ENCODE results near the gene DENND1C. TPM values are rescaled to one million over a fixed set of nuclear protein-coding genes. Genes with fewer than 3 reads are reported as not detected.

Gene DENND1C
- total and polyA plus RNA-seq, 9 of the 15 experiments (the other 6 are each of a cell fraction or from before 2014, with no cell fraction given), result 0.03 to 1.2 (median 0.32) TPM; not detected in 1

- TF ChIP-seq, protein P1, sequence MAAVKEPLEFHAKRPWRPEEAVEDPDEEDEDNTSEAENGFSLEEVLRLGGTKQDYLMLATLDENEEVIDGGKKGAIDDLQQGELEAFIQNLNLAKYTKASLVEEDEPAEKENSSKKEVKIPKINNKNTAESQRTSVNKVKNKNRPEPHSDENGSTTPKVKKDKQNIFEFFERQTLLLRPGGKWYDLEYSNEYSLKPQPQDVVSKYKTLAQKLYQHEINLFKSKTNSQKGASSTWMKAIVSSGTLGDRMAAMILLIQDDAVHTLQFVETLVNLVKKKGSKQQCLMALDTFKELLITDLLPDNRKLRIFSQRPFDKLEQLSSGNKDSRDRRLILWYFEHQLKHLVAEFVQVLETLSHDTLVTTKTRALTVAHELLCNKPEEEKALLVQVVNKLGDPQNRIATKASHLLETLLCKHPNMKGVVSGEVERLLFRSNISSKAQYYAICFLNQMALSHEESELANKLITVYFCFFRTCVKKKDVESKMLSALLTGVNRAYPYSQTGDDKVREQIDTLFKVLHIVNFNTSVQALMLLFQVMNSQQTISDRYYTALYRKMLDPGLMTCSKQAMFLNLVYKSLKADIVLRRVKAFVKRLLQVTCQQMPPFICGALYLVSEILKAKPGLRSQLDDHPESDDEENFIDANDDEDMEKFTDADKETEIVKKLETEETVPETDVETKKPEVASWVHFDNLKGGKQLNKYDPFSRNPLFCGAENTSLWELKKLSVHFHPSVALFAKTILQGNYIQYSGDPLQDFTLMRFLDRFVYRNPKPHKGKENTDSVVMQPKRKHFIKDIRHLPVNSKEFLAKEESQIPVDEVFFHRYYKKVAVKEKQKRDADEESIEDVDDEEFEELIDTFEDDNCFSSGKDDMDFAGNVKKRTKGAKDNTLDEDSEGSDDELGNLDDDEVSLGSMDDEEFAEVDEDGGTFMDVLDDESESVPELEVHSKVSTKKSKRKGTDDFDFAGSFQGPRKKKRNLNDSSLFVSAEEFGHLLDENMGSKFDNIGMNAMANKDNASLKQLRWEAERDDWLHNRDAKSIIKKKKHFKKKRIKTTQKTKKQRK (IDR thresholded peaks at IDR 0.05; ENCODE audit: borderline replicate concordance, low read depth, low read length), result no peak
- TF ChIP-seq SMARCA4 (IDR thresholded peaks at IDR 0.05) (0 out of 2 replicates have a peak, but pooled peaks have one; percentile 9), ZNF668 (CRISPR knock-in tag; IDR thresholded peaks at IDR 0.05) (no peak), ZNF175 (CRISPR knock-in tag; IDR thresholded peaks at IDR 0.05; ENCODE audit: low read depth) (0 out of 2 replicates have a peak, but pooled peaks have one; percentile 58), MCM7 (IDR thresholded peaks at IDR 0.05) (no peak), ZNF717 (CRISPR knock-in tag; IDR thresholded peaks at IDR 0.05) (no peak), E2F1 (CRISPR knock-in tag; IDR thresholded peaks at IDR 0.05) (0 out of 2 replicates have a peak, but pooled peaks have one; percentile 20), ZBTB5 (IDR thresholded peaks at IDR 0.05) (no peak), TAF15 (IDR thresholded peaks at IDR 0.05; ENCODE audit: low read depth, low read length) (no peak), ZNF75A (CRISPR knock-in tag; IDR thresholded peaks at IDR 0.05) (no peak), JUND (IDR thresholded peaks at IDR 0.05; ENCODE audit: borderline replicate concordance, low read depth, low read length) (peak; percentile 49; the same call in 1 of the 2 replicates), JUND (tag; IDR thresholded peaks at IDR 0.05; ENCODE audit: borderline replicate concordance, low read depth, low read length) (no peak; the same call in 2 of the 3 replicates), ELK1 (CRISPR knock-in tag; IDR thresholded peaks at IDR 0.05) (no peak), NCOA2 (IDR thresholded peaks at IDR 0.05; ENCODE audit: partially characterized antibody in 2 of 2) (no peak)
Observed at GRCh38 chr19:6516659-6517291, 35.2 kb upstream of the DENND1C start (continued).

All from K562 (cell line).